HG03045 (cell line): ENCODE results near the gene KIF13A.
"Not testable (repeated sequence)": the region's sequence is repeated elsewhere in the genome, so short reads cannot be mapped to it uniquely, and the experiment has no call there.

Source experiments
- ATAC-seq: cut with Tn5 transposase; IDR thresholded peaks from one replicate; pipeline ENCODE4 v1.9.1; 2021; ENCODE audit warnings: mild to moderate bottlenecking, moderate library complexity; ENCODE audit not compliant: unreplicated experiment

KIF13A gene

DNA sequence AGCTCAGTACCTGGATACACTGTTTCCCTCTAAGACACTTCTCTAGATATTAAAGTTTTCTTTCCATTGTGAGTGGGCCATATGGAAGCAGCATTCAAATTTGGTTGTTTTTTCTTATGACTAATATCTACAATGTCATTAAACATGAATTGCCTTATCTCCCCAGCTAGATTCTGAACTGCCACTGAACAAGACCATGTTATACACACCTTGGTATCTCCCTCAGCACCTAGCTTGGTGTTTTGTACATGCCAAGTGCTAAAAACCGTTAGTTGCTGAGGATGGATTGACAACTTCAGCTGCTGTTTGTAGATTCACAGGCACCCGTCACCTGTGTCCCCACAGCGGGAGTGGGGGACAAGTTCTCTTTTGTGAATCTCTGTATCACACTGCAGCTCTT lies 131.1 kb downstream of the KIF13A start:
- no peak for ATAC-seq

DNA sequence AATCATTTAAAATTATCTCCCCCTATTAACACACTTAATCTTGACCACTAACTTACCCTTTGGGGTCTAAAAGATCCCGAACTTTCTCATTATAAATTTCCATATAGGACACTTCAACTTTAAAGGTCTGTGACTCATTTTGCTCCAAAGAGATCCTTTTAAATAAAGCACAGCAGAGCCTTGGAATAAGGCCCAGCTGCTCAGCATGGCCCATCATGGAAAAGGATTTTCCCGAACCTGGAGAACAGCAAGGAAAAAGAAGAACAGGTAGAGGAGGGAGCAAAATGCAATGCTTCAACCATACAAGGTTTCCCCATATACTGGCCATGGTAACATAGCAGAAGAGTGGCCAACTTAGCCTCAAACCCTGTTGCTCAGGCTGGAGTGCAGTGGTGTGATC lies 132.1 kb downstream of the KIF13A start:
- ATAC-seq: no peak

DNA sequence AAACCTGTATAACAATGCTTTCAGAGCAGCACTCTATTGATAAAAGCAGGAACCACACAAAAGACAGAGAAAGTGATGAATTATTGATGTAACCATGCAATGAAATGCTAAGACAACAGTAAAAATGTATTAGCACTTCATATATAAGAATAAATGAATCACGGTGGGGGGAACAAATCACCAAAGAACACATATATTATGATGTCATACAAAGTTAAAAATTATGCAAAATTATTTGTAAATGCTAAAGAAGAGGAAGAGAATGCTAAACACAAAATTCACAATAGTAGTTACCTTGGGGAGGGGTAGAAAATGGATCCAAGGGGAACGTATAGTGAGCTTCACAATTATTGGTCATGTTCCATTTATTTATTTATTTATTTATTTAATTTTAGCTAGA lies 133.9 kb downstream of the KIF13A start:
- ATAC-seq: no peak

DNA sequence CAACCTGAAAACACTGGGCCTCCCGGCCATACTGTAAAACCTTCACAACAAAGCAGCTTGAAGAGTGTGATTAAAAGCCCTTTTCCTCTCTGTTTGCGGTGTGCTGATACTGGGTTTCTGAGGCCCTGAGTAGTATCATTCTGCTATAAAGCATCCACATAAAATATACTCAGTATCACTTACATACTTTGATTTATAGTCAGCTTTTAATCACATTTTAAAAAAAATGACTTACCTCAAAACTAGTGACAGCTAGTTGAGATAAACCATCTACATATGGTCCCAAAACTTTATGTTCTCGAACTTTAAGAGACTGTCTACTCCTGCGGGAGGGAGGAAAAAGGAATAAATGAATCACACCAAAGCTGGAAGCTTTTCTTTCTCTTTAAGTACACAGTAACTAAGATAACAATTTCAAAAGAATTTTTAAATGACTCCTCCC lies 135.7 kb downstream of the KIF13A start:
- no peak for ATAC-seq

DNA sequence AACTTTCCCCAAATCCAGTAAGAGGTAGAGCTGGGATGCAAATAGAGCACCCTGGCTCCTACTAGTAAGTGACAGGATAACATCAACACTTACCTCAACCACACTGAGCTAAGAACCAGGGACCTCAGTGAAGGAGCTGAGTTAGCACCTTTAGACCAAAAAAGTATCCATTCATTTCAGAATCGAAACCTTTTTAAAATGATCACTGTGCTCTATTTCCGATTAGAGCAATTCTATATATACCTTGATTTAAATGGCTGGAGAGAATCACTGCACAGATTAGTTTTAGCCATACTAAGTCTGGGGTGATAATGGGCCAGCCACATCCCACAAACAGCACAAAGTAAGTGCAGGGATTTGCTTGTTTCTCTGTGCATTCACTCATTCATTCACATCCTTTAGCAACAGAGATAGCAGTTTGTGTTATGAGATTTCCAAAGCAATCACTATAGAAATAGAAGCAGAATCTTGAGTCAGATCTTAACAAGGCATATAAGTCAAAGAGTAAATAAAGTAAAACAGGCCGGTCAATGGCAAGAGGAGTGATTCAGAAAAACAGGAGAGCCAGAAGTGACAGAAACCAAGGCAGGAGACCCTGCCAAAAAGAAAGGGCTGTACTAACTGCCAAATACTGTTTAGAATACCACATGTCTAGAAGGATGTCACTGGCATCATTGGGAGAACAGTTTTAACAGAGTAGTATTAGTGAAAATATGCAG lies 136.3 kb downstream of the KIF13A start:
- ATAC-seq: no peak

DNA sequence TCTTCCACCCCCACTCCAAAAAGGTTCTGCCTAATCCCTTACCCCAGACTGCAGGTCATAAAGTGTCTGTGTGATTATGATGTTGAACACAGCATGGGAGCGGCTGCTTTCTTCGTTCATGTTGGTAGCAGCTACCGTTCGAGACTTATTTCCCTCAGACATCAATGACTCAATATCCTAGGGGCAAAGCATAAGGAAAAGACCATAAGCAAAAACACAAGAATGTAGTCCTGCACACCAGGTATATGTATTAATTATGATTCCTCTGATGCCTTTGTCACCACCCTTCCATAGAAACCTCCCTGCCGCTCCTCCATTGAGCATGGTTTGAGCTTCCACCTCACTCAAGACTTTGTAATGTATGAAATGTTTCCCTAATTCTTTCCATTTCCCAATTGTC lies 137.2 kb downstream of the KIF13A start:
- no peak for ATAC-seq

DNA sequence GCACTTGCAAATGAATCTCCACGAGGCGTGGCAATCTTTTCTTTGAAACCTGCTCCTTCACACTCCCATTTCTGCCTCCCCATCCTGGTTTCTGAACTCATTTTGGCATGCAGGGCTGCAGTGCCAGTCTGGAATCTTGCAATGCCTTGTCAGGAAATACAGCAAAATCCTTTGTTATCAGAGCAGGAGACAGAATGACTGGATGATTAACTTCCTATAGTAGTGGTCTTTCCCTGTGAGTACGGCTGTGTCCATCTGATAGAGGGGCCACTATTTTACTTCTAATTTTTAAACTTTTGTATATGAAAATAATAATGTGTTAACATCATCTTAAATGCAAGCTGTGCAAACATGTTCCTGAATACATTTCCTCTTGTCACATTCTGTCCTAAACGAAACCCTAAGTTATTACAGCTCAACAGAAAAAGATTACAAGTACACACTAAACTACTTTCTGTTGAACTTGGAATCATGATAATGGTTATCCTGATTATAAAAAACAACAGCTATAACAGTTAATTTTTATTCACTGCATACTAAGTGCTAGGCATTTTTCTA lies 140.2 kb downstream of the KIF13A start:
- no peak for ATAC-seq

DNA sequence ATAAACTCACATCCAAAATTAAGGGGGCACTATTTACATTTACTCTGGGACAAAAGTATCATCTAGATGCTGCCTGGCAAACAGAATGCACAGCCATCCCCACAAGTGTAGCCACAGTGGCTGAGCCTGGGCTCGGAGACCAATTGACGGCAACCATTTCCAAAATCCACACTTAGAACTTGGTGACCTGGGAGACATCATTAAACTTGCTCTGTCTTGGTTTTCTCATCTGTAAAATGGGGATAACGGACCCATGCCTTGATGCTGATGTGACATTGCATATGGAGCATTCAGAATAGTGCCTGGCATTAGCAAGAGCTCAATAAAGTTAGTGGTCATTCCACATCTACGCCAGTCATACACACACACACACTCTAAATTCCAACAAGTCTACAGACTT lies 140.7 kb downstream of the KIF13A start:
- no peak for ATAC-seq

DNA sequence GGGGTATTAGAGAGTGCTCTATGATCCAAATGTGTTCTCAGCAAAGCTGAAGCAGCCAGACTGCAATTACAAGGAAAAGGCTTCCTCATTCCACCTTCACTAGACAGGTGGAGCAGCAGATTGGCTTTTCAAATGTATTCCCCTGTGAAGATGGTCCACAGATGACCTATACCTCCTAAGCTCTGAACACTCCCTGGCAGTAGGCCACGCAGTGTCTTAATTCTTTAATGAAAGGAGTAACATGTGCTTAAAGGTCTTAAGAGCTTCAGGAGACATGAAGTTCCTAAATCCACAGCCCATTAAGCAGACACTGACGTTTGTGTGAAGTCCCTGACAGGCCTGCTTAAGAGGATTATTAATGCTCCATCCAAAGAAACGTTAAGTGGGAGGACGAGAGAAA lies 141.8 kb downstream of the KIF13A start:
- no peak for ATAC-seq

DNA sequence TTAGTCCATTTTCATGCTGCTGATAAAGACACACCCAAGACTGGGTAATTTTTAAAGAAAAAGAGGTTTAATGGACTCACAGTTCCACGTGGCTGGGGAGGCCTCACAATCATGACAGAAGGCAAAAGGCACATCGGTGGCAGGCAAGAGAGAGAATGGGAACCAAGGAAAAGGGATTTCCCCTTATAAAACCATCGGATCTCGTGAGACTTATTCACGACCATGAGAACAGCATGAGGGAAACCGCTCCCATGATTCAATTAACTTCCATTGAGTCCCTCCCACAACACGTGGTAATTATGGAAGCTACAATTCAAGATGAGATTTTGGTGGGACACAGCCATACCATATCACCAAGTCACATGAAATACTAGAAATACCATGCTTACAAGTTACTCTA lies 142.5 kb downstream of the KIF13A start:
- ATAC-seq: not testable (repeated sequence)

DNA sequence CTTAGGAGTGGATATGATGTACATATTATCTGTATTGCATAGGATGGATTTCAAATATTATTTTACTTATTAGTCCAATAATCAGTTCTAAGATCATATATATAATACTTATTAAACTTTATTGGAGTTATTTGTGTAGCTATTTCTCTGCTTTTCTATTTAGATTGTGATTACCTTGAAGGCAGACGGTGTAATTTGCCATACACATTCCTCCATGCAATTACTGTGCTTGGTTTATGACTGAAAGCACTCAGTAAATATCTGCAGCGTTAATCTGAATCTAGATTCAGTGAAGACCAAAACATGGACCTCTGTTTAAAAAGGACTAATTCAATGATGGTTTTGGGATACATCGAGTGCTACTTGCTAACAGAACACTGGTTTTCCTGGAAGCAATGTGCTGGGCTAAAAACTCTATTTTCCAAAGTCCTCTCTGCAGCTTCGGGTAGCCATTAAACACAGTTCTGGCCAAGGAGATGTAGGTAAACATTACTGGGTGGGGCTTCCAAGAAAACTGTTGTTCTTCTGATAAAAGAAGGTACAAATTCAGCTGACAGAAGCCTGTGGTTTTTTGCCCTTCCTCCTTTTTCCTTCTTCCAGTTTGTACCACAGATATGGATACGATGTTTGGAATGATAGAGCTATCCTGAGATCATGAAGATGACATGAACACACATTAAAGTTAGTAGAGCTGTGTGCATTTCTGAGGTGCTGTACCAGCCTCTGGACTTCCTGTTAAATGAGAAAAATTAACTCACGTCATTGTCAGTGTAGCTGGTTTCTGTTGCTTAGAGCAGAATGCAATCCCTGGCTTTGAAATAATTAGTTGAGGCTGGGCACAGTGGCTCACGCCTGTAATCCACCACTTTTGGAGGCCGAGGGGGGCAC lies 144.3 kb downstream of the KIF13A start:
- no peak for ATAC-seq

DNA sequence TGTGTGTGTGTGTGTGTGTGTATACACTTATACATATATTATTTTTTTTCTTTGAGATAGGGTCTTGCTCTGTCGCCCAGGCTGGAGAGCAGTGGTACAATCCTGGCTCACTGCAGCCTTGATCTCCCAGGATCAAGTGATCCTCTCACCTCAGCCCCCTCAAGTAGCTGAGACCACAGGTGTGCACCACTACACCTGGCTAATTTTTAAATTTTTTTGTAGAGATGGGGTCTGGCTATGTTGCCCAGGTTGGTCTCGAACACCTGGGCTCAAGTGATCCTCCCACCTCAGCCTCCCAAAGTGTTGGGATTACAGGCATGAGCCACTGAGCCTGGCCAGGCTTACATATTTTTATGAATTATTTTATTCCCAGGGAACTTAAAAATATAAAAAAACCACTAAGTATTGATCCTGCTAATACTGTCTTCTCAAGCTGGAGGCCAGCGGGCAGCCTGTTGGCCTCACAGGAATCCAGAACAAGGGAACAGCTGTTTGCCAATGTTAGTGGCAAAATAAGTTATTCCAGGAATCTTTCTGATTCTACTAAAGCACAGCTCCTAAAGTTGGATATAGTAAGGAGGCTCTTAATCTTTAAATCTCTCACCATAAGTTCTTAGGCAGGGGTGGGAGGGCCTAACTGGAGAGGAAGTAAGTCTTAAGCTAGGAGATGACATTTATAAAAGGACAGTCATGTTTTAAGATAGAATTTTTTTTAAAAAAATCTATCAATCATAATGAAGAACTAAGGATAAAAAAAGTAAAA lies 145.2 kb downstream of the KIF13A start:
- ATAC-seq: no peak

DNA sequence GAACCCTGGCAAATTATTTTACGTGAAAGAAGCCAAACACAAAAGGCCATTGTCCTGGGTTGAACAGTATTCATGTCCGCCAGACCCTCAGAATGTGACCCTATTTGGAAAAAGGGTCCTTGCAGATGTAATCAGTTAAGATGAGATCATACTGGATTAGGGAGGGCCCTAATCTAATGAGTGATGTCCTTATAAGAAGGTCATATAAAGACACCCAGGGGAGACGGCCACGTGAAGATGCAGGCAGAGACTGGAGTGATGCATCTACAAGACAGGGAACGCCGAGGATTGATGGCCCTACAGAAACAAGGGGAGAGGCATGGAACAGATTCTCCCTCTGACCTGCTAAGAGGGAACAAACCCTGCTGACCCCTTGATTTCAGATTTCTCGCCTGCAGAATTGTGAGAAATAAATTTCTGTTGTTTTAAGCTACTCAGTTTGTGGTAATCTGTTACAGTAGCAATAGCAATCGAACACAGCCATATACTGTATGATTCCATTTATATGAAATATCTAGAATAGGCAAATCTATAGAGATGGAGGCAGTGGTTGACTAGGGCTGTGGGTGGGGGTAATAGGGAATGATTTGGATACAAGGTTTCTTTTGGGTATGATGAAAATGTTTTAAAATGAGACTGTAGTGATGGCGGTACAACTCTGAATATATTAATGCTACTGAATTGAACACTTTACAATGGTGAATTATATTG lies 147.8 kb downstream of the KIF13A start:
- no peak for ATAC-seq

DNA sequence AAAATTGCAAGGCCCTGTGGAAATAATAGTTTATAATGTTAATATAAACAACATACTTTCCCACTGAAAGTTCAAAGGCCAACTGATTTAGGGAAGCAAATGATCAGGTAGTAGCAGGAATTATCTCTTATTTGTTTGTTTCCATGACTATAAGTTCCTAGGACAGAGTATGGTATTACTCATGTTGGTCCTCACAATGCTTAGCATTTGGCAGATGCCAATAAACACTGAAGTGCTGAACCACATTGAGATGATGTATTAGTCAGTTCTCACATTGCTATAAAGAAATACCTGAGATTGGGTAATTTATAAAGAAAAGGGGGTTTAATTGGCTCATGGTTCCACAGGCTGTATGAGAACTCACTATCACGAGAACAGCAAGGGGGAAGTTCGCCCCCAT lies 151.1 kb downstream of the KIF13A start:
- ATAC-seq: no peak

DNA sequence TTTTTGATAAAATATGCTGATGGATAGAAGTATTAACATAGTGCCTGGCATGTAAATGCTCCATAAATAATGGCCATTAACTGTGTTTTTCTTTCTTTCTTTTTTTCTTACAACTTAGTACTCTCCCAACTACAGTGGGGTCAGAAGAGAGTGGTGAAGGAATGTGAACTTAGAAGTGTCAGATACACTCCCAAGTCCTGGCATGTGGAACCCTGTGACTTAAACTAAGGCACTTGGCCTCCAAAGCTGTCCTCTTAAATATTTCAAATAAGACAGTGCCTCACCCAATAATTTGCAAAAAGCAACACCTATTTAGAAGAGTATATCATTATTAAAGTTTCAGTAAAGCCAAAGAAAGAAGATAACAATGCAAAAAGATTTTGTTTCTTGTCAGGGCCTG lies 151.7 kb downstream of the KIF13A start:
- no peak for ATAC-seq

DNA sequence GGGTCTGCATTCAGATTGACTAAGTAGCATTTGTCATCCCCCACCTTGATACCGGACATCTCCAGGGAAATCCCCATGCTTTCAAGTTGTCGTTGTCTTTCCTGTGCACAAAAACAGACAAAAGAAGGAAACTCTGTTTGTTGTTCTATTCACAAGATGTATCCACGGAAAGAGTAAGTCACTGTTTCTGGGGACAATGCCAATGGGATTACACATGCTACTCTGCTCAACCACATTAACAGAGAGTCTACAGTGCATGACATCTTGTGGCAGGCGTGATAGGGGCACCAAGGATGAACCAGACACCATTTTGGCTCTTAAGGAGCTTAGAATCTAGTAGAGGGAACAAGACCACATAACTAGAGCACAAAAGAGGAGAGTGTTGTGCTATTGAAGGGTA lies 156.3 kb downstream of the KIF13A start:
- ATAC-seq: no peak

DNA sequence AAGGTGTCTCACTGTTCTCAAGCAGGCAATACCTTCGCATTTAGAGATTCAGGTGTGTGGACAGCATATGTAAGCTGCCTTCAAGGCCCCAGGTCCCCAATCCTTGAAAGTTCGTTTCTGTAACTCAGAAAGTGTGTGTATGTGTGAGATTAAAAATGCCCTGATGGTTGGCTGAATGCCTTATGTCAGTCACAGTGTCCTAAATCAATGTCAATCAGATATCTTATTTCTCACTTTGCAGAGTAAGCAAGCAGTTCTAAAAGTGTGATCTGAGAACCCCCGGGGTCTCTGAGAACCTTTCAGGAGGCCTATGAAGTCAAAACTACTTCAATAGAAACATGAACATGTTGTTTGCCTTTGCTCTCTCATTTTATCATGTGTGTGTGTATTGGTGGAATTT lies 157.5 kb downstream of the KIF13A start:
- ATAC-seq: no peak

DNA sequence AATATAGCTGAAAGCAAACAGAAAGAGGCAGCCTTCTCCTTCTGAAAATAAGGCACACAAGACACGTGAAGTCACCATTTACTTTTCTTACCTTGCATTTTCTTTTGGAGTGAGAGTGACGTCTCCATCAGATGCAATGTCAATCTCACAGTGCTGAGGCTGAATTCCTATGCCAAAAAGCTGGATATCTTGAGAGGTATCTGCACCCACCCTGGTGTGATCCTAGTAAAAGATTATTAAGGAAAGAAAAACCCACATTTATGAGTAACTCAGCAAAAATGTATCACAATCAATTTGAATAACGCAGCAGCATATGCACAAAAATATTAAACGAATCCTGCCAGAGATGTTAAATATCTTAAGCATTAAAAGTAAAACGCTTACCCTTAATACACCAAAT lies 159.3 kb downstream of the KIF13A start:
- ATAC-seq: no peak

DNA sequence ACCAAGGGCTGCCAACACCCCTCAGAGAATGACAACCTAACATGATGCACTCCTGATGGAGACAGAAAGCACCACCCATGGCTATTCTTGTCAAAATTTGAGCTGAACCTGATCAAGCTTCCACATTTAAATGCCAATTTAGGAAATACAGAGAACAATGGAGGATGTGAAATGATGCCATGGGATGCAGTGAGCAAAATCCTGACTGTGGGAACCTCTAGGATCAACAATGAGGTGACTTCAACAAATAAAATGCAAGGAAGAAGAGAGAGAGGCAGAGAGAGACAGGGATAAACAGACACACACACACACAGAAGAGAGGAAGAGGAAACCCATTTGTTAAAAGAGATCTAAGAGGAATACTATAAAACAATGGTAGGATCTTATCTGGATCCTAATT lies 161.1 kb downstream of the KIF13A start:
- no peak for ATAC-seq

DNA sequence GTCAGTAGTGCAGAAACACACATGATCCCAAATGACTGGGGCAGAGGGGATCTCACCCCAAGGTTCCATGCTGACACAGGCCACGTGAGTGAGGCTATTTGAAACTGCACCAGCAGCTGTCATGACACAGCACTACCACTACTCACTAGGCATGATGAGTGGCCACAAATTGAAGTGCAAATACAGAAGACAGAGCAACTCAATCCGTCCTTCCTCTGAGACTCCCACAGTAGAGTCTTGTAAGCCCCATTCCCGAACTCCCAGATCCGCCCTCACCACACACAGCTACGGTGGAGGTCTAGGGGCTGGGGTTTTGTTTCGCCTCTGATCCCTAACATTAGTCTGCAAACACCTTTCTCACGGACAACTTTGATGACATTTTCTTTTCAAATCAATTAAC lies 167.4 kb downstream of the KIF13A start:
- ATAC-seq: no peak

DNA sequence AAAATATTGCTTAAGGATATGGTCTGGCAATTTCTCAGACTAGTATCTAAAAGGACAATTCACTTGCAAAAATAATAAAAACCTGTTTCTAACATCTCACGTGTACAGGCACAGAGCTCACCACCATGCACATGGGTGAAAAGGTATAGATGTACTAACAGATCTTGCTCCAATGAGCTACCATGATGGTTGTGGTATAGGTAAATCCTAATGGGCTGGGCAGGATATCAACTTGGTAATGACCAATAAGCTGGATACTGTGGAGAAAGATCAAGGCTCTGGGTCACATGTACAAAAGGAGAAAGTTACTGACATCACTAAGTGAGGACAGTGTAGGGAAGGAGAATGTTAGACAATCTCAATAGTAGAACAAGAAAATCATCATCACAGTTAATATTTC lies 169.7 kb downstream of the KIF13A start:
- no peak for ATAC-seq
